Fibroblast of lung (primary cell): ENCODE data around the gene C22orf23. TPM values are rescaled to one million over a fixed set of nuclear protein-coding genes. Genes with fewer than 3 reads are reported as not detected.

Experiments used
- DNase-seq, 2 donors: peaks; one replicate each; pipeline versions ENCODE4 v3.0.0 to v3.0.0-alpha.2; 2010; ENCODE audit warnings: low read depth in 2 of 2
- H2AFZ ChIP-seq: 2 replicates; pipeline ENCODE4 v1.5.1; 2012; ENCODE audit warnings: low read length, control low read depth, inconsistent platforms
- H3K27ac ChIP-seq: 2 replicates; pipeline ENCODE4 v1.5.1; 2011; ENCODE audit warnings: low read length, control low read depth; ENCODE audit not compliant: insufficient read depth
- H3K27me3 ChIP-seq: 2 replicates; pipeline ENCODE4 v1.5.1; 2011; ENCODE audit warnings: mild to moderate bottlenecking, low read length; ENCODE audit not compliant: control insufficient read depth, insufficient read depth
- H3K36me3 ChIP-seq: 2 replicates; pipeline ENCODE4 v1.5.1; 2011; ENCODE audit warnings: low read length; ENCODE audit not compliant: control insufficient read depth, insufficient read depth
- H3K4me1 ChIP-seq: 2 replicates; pipeline ENCODE4 v1.5.1; 2011; ENCODE audit warnings: low read length; ENCODE audit not compliant: control insufficient read depth, insufficient read depth; ENCODE audit errors: extremely low read depth
- H3K4me2 ChIP-seq: 2 replicates; pipeline ENCODE4 v1.5.1; 2011; ENCODE audit warnings: low read length, control low read depth; ENCODE audit not compliant: insufficient read depth; ENCODE audit errors: extremely low read depth
- H3K4me3 ChIP-seq, 4 experiments: fragments of 200-600 bp in 1 of 4; sonication (generic) in 1 of 4; replicated peaks in 1 of 4; 2 replicates each; pipeline ENCODE4 v1.5.1; 2011 to 2016; ENCODE audit warnings: low read length in 4 of 4, low read depth in 3 of 4, mild to moderate bottlenecking in 3 of 4, control low read depth in 2 of 4, inconsistent platforms in 1 of 4, mixed read lengths in 1 of 4; ENCODE audit not compliant: insufficient read depth in 1 of 4; ENCODE audit errors: control extremely low read depth in 1 of 4
- H3K79me2 ChIP-seq: 2 replicates; pipeline ENCODE4 v1.5.1; 2012; ENCODE audit warnings: mild to moderate bottlenecking, low read length, inconsistent platforms; ENCODE audit not compliant: control insufficient read depth, insufficient read depth
- H3K9ac ChIP-seq: 2 replicates; pipeline ENCODE4 v1.5.1; 2011; ENCODE audit warnings: mild to moderate bottlenecking, low read length, control low read depth; ENCODE audit not compliant: insufficient read depth
- H3K9me3 ChIP-seq: 2 replicates; pipeline ENCODE4 v1.5.1; 2012; ENCODE audit warnings: low read depth, low read length; ENCODE audit not compliant: control insufficient read depth, insufficient read depth
- H4K20me1 ChIP-seq: 2 replicates; pipeline ENCODE4 v1.5.1; 2011; ENCODE audit warnings: low read length; ENCODE audit not compliant: control insufficient read depth, insufficient read depth; ENCODE audit errors: extremely low read depth
- EZH2 ChIP-seq: IDR thresholded peaks from 2 replicates; pipeline ENCODE4 v1.5.1; 2012; ENCODE audit warnings: low read length, control low read depth, mild to moderate bottlenecking; ENCODE audit errors: missing control alignments
- polyA plus RNA-seq, 2 donors: library from polyadenylated mRNA; depleted of rRNA in 1 of 2; stranded (reverse) in 1 of 2; unstranded in 1 of 2; fragments of >200 nt; gene quantifications; 2 replicates each; pipeline ENCODE4 v1.2.1, GENCODE V29; 2011 to 2012; ENCODE audit warnings: missing spikeins in 1 of 2
- total RNA-seq: library from RNA; depleted of rRNA; stranded (reverse); fragments of >200 nt; gene quantifications from 2 replicates; pipeline ENCODE4 v1.2.1, GENCODE V29; 2014
- TF ChIP-seq, protein P1 (sequence below), 2 donors: IDR thresholded peaks in 1 of 2; conservative IDR thresholded peaks in 1 of 2; 1 replicate in 1 of 2; 2 replicates in 1 of 2; pipeline ENCODE4 v1.5.1; 2011 to 2012; ENCODE audit warnings: low read length in 2 of 2, control low read depth in 1 of 2, inconsistent platforms in 1 of 2, low read depth in 1 of 2, mild to moderate bottlenecking in 1 of 2

Gene C22orf23
- total and polyA plus RNA-seq, 2 donors (not counting 1 experiment from before 2014, with no cell fraction given), result 0.17 to 0.37 TPM

DNA sequence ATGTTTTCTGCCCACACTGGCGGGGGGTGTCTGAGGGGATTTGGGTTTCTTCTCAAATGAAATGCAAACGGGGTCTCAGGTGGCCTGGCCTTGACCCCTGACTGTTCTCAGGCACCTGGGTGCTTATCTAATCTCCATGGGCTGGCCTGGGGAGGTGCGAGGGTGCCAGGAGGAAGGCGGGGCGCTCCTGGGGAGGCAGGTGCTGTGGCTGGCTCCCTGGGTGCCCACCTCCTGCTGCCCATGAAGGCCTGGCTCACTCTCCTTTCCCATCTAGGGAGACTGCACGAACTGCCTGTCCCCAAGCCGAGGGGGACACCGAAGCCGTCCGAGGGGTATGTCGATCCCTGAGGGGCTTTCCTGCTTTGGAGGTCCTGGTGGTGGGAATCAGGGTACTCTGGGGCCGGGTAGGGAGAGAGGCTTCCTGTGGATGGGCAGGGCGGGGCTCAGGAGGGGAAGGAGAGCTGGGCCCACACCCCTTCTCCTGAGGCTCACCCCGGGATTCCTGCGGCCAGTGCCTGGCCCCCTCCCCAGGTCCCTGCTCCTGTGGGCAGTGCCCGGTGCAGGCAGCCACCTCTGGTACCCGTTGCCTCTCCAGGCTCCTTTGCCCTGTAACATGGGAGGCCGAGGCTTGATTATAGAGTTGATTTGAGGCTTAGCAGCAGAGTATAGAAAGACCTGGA, 28.9 kb downstream of the C22orf23 start:
- peaks cover 27% of the 10 kb centered on the region for H3K36me3 ChIP-seq
- H3K9me3 ChIP-seq, result no peaks in the 10 kb centered on the region
- H3K9ac ChIP-seq, result no peak overlapping the region
- H4K20me1 ChIP-seq, result no peaks in the 10 kb centered on the region
- no peak overlapping the region for H3K4me3 ChIP-seq
- no peak overlapping the region for H3K27ac ChIP-seq
- no peak overlapping the region for H3K4me2 ChIP-seq
- H2AFZ ChIP-seq, result no peak overlapping the region
- TF ChIP-seq, protein P1, sequence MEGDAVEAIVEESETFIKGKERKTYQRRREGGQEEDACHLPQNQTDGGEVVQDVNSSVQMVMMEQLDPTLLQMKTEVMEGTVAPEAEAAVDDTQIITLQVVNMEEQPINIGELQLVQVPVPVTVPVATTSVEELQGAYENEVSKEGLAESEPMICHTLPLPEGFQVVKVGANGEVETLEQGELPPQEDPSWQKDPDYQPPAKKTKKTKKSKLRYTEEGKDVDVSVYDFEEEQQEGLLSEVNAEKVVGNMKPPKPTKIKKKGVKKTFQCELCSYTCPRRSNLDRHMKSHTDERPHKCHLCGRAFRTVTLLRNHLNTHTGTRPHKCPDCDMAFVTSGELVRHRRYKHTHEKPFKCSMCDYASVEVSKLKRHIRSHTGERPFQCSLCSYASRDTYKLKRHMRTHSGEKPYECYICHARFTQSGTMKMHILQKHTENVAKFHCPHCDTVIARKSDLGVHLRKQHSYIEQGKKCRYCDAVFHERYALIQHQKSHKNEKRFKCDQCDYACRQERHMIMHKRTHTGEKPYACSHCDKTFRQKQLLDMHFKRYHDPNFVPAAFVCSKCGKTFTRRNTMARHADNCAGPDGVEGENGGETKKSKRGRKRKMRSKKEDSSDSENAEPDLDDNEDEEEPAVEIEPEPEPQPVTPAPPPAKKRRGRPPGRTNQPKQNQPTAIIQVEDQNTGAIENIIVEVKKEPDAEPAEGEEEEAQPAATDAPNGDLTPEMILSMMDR (conservative IDR thresholded peaks at IDR 0.05 in 1 of 2, IDR thresholded peaks at IDR 0.05 in 1 of 2; ENCODE audit: low read depth in 1 of 2, low read length in 2 of 2), result no peak
- TF ChIP-seq EZH2, result no peak
- H3K79me2 ChIP-seq, result no peaks in the 10 kb centered on the region
- no peaks in the 10 kb centered on the region for H3K27me3 ChIP-seq
- no peak for DNase-seq
- H3K4me1 ChIP-seq, result peaks cover 4% of the 10 kb centered on the region

DNA sequence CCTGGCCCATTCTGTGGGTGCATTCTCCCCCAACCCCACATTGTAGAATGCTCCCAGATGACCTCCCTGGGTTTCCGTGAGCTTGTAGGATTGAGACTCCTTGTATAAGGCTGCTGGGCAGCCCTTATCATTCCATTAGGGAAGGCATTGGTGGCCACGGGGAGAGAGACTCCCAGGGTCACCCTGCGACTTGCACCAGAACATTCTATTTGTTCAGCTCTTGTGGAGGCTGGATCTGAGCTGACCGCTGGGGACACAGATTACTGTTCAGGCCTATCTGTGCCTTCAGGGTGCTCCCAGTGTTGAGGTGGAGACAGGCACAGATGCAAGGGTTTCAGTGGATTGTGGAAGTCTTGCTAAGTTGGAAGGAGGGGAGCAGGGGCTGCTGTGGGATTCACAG, 29.5 kb downstream of the C22orf23 start:
- Histone ChIP-seq H3K9ac (no peak overlapping the region), H3K4me2 (no peak overlapping the region), H3K9me3 (no peaks in the 10 kb centered on the region), H3K4me3 (no peak overlapping the region), H3K79me2 (no peaks in the 10 kb centered on the region), H3K36me3 (peaks cover 30% of the 10 kb centered on the region), H4K20me1 (no peaks in the 10 kb centered on the region), H2AFZ (no peak overlapping the region), H3K27me3 (no peaks in the 10 kb centered on the region), H3K4me1 (peaks cover 4% of the 10 kb centered on the region), H3K27ac (no peak overlapping the region)
- TF ChIP-seq EZH2, result no peak
- DNase-seq, result no peak

DNA sequence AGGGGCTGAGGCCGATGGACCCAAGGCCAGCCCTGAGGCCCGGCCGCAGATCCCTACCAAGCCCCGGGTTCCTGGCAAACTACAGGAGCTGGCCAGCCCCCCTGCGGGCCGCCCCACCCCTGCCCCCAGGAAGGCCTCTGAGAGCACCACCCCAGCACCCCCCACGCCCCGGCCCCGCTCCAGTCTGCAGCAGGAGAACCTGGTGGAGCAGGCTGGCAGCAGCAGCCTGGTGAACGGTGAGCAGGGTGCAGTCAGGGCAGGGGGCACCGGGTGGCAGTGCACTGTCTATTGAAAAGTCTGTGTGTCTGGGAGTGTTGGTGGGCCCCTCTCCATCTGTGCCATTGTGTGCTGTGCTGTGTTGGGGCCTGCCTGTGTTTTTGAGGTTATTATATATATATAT, 31.2 kb downstream of the C22orf23 start:
- no peak overlapping the region for H3K27ac ChIP-seq
- no peak overlapping the region for H2AFZ ChIP-seq
- H4K20me1 ChIP-seq, result no peaks in the 10 kb centered on the region
- H3K4me2 ChIP-seq, result no peak overlapping the region
- H3K79me2 ChIP-seq, result no peaks in the 10 kb centered on the region
- H3K4me1 ChIP-seq, result peaks cover 4% of the 10 kb centered on the region
- H3K4me3 ChIP-seq, result no peak overlapping the region
- no peaks in the 10 kb centered on the region for H3K27me3 ChIP-seq
- peaks cover 37% of the 10 kb centered on the region for H3K36me3 ChIP-seq
- no peaks in the 10 kb centered on the region for H3K9me3 ChIP-seq
- H3K9ac ChIP-seq, result no peak overlapping the region
- TF ChIP-seq, protein P1 (conservative IDR thresholded peaks at IDR 0.05 in 1 of 2, IDR thresholded peaks at IDR 0.05 in 1 of 2; ENCODE audit: low read depth in 1 of 2, low read length in 2 of 2), result no peak
- no peak for TF ChIP-seq EZH2
- DNase-seq, result no peak
